Kidney glomerular epithelial cell (primary cell): ENCODE results near the gene ZFP3.
"Not testable (repeated sequence)": the region's sequence is repeated elsewhere in the genome, so short reads cannot be mapped to it uniquely, and the experiment has no call there.

Experiments used
- DNase-seq: peaks from one replicate; lab custom pipeline; 2025; lab: John Stamatoyannopoulos, UW

ZFP3 gene

GRCh38 chr17:5124896-5125295 is 46.6 kb downstream of the ZFP3 start:
- not testable (repeated sequence) for DNase-seq

GRCh38 chr17:5126719-5127488 is 48.6 kb downstream of the ZFP3 start:
- DNase-seq = no peak

GRCh38 chr17:5127910-5128309 is 49.6 kb downstream of the ZFP3 start:
- DNase-seq = no peak

- DNase-seq = not testable (repeated sequence)
Observed at GRCh38 chr17:5128387-5128786, 50.1 kb downstream of the ZFP3 start.

GRCh38 chr17:5128905-5129535 is 50.8 kb downstream of the ZFP3 start:
- no peak for DNase-seq

- not testable (repeated sequence) for DNase-seq
Observed at GRCh38 chr17:5129770-5130169, 51.5 kb downstream of the ZFP3 start.

GRCh38 chr17:5130261-5130660 is 52.0 kb downstream of the ZFP3 start:
- not testable (repeated sequence) for DNase-seq

GRCh38 chr17:5130687-5131086 is 52.4 kb downstream of the ZFP3 start:
- not testable (repeated sequence) for DNase-seq

- DNase-seq = no peak
Observed at GRCh38 chr17:5131146-5131715, 53.0 kb downstream of the ZFP3 start.

- not testable (repeated sequence) for DNase-seq
Observed at GRCh38 chr17:5131799-5132502, 53.7 kb downstream of the ZFP3 start.

- not testable (repeated sequence) for DNase-seq
Observed at GRCh38 chr17:5132503-5133225, 54.4 kb downstream of the ZFP3 start.

- DNase-seq = no peak
Observed at GRCh38 chr17:5133311-5133710, 55.0 kb downstream of the ZFP3 start.

GRCh38 chr17:5133961-5134360 is 55.7 kb downstream of the ZFP3 start:
- DNase-seq = not testable (repeated sequence)

- not testable (repeated sequence) for DNase-seq
Observed at GRCh38 chr17:5134571-5134970, 56.3 kb downstream of the ZFP3 start.

- not testable (repeated sequence) for DNase-seq
Observed at GRCh38 chr17:5135131-5135712, 57.0 kb downstream of the ZFP3 start.

- no peak for DNase-seq
Observed at GRCh38 chr17:5135726-5136579, 57.7 kb downstream of the ZFP3 start.

- not testable (repeated sequence) for DNase-seq
Observed at GRCh38 chr17:5136580-5137412, 58.5 kb downstream of the ZFP3 start.

GRCh38 chr17:5137511-5138197 is 59.4 kb downstream of the ZFP3 start:
- not testable (repeated sequence) for DNase-seq

GRCh38 chr17:5138198-5138544 is 59.9 kb downstream of the ZFP3 start:
- not testable (repeated sequence) for DNase-seq
